Measurements from ENCODE around the gene BTBD6.

The BTBD6 gene

GRCh38 chr14:105241641-105242040, 6.7 kb upstream of the BTBD6 start:
- no peak for DNase-seq

- DNase-seq = no peak
Observed at GRCh38 chr14:105244334-105244733, 4.0 kb upstream of the BTBD6 start.

GRCh38 chr14:105247026-105247425, 1.3 kb upstream of the BTBD6 start:
- DNase-seq = no peak

GRCh38 chr14:105247715-105248367, 492 bp upstream of the BTBD6 start:
- no peak for DNase-seq

GRCh38 chr14:105249182-105250007, 1.1 kb downstream of the BTBD6 start:
- DNase-seq = no peak

GRCh38 chr14:105250008-105250366, 1.7 kb downstream of the BTBD6 start:
- DNase-seq = no peak

GRCh38 chr14:105250986-105251385, 2.7 kb downstream of the BTBD6 start:
- no peak for DNase-seq

- DNase-seq = no peak
Observed at GRCh38 chr14:105251920-105252319, 3.6 kb downstream of the BTBD6 start.

GRCh38 chr14:105252552-105253328, 4.4 kb downstream of the BTBD6 start:
- no peak for DNase-seq

GRCh38 chr14:105253329-105253682, 5.0 kb downstream of the BTBD6 start:
- DNase-seq = no peak

GRCh38 chr14:105255021-105255507, 6.7 kb downstream of the BTBD6 start:
- no peak for DNase-seq

- DNase-seq = no peak
Observed at GRCh38 chr14:105256292-105256960, 8.1 kb downstream of the BTBD6 start.

- DNase-seq = no peak
Observed at GRCh38 chr14:105257464-105257863, 9.1 kb downstream of the BTBD6 start.

- no peak for DNase-seq
Observed at GRCh38 chr14:105258846-105259245, 10.5 kb downstream of the BTBD6 start.

- DNase-seq = no peak
Observed at GRCh38 chr14:105260959-105261358, 12.6 kb downstream of the BTBD6 start.

GRCh38 chr14:105261781-105262180, 13.4 kb downstream of the BTBD6 start:
- DNase-seq = no peak

GRCh38 chr14:105267820-105268548, 19.7 kb downstream of the BTBD6 start:
- no peak for DNase-seq

GRCh38 chr14:105268736-105269354, 20.5 kb downstream of the BTBD6 start:
- no peak for DNase-seq

- no peak for DNase-seq
Observed at GRCh38 chr14:105269405-105269804, 21.1 kb downstream of the BTBD6 start.

GRCh38 chr14:105271224-105271890, 23.0 kb downstream of the BTBD6 start:
- no peak for DNase-seq

- DNase-seq = no peak
Observed at GRCh38 chr14:105272623-105273022, 24.3 kb downstream of the BTBD6 start.

All from T-helper 2 cell (primary cell).